HEK293 (cell line): ENCODE measurements around the gene TLE1.

Experiments
- HOXC10 ChIP-seq: sonication (generic); formaldehyde crosslinking; IDR thresholded peaks from 2 replicates; pipeline ENCODE4 v1.8.1; 2023; ENCODE audit warnings: mild to moderate bottlenecking, missing genetic modification reagents
- TF ChIP-seq, protein P1 (sequence below): fragments of 450-650 bp; formaldehyde crosslinking; IDR thresholded peaks from 2 replicates; pipeline ENCODE4 v1.5.1; 2016; ENCODE audit warnings: missing biosample characterization, missing genetic modification characterization
- TF ChIP-seq, protein P2 (sequence below): fragments of 450-650 bp; formaldehyde crosslinking; IDR thresholded peaks from 2 replicates; pipeline ENCODE4 v1.5.1; 2016; ENCODE audit warnings: missing biosample characterization, missing genetic modification characterization

DNA sequence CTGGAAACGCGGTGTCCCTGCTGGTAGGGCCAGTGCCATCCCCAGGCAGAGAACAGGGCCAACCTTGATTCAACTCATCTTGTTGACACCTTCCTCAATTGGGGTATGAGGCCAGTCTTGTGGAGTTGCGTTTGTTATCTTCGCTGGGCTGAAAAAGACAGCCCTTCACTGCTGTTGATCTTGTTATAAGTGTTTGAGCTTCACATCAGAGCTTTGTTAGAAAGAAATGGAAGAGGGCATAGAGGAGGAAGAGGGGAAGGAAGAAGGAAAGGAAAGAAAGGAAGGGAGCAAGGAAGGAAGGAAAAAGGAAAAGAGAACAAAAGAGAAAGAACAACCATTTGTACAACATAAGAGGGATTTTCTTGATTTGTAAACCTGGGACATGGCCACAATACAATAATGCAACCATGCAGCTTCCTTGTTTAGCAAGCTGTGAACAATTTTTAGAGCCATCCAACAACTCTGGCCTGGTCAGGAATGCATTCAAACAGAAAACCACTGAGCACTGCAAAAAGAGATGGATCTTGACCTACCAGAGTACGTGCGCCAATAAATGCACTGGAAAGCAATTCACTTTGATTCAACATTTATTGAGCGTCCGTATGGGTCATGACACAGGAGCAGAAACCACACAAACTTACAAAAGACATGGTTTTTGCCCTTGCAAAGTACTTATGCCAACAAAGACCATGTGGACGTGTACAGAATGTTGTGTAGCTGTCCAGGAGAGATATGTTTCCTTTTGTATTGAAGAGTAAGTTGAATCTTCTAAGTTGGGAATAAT is 152.9 kb downstream of the TLE1 start:
- TF ChIP-seq, protein P1, sequence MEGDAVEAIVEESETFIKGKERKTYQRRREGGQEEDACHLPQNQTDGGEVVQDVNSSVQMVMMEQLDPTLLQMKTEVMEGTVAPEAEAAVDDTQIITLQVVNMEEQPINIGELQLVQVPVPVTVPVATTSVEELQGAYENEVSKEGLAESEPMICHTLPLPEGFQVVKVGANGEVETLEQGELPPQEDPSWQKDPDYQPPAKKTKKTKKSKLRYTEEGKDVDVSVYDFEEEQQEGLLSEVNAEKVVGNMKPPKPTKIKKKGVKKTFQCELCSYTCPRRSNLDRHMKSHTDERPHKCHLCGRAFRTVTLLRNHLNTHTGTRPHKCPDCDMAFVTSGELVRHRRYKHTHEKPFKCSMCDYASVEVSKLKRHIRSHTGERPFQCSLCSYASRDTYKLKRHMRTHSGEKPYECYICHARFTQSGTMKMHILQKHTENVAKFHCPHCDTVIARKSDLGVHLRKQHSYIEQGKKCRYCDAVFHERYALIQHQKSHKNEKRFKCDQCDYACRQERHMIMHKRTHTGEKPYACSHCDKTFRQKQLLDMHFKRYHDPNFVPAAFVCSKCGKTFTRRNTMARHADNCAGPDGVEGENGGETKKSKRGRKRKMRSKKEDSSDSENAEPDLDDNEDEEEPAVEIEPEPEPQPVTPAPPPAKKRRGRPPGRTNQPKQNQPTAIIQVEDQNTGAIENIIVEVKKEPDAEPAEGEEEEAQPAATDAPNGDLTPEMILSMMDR (tag by site-specific recombination) = no peak
- TF ChIP-seq, protein P2, sequence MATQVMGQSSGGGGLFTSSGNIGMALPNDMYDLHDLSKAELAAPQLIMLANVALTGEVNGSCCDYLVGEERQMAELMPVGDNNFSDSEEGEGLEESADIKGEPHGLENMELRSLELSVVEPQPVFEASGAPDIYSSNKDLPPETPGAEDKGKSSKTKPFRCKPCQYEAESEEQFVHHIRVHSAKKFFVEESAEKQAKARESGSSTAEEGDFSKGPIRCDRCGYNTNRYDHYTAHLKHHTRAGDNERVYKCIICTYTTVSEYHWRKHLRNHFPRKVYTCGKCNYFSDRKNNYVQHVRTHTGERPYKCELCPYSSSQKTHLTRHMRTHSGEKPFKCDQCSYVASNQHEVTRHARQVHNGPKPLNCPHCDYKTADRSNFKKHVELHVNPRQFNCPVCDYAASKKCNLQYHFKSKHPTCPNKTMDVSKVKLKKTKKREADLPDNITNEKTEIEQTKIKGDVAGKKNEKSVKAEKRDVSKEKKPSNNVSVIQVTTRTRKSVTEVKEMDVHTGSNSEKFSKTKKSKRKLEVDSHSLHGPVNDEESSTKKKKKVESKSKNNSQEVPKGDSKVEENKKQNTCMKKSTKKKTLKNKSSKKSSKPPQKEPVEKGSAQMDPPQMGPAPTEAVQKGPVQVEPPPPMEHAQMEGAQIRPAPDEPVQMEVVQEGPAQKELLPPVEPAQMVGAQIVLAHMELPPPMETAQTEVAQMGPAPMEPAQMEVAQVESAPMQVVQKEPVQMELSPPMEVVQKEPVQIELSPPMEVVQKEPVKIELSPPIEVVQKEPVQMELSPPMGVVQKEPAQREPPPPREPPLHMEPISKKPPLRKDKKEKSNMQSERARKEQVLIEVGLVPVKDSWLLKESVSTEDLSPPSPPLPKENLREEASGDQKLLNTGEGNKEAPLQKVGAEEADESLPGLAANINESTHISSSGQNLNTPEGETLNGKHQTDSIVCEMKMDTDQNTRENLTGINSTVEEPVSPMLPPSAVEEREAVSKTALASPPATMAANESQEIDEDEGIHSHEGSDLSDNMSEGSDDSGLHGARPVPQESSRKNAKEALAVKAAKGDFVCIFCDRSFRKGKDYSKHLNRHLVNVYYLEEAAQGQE (tag by site-specific recombination) = no peak
- no peak for TF ChIP-seq HOXC10 (CRISPR knock-in tag)
